Activated B cell treated with CpG ODN at 0.5 μM for 24 hours (primary cell): Measurements from ENCODE around the gene MARK3. TPM values are rescaled to one million over a fixed set of nuclear protein-coding genes. Genes with fewer than 3 reads are reported as not detected.

ENCODE experiments used
- ATAC-seq: fragments of 200-7000 bp; cut with Tn5 transposase; one replicate; pipeline ENCODE4 v1.10.0; 2021; ENCODE audit warnings: low read depth, mild to moderate bottlenecking, moderate library complexity
- CTCF ChIA-PET: fragments of 350-600 bp; sonication (Branson Sonifier 250); formaldehyde crosslinking; loops from one replicate; lab custom pipeline; 2021; ENCODE audit warnings: antibody characterized with exemption; lab: Charles Lee
- POLR2A ChIA-PET: fragments of 350-600 bp; sonication (Branson Sonifier 250); formaldehyde crosslinking; loops from one replicate; lab custom pipeline; 2021; ENCODE audit warnings: antibody characterized with exemption; lab: Charles Lee
- DNase-seq: peaks from one replicate; pipeline ENCODE4 v3.0.0; 2022
- H3K27ac Mint-ChIP-seq: one replicate; pipeline ENCODE4 v1.8.0; 2020; ENCODE audit warnings: mixed read lengths
- H3K27me3 Mint-ChIP-seq: one replicate; pipeline ENCODE4 v1.8.0; 2021; ENCODE audit warnings: mixed read lengths
- H3K36me3 Mint-ChIP-seq: one replicate; pipeline ENCODE4 v1.8.0; 2021; ENCODE audit warnings: low read depth, mixed read lengths
- H3K4me1 Mint-ChIP-seq: one replicate; pipeline ENCODE4 v1.8.0; 2021; ENCODE audit warnings: mixed read lengths
- H3K4me3 Mint-ChIP-seq: one replicate; pipeline ENCODE4 v1.8.0; 2020; ENCODE audit warnings: mild to moderate bottlenecking, mixed read lengths
- H3K9me3 Mint-ChIP-seq: one replicate; pipeline ENCODE4 v1.8.0; 2020; ENCODE audit warnings: mixed read lengths
- CTCF ChIP-seq: fragments of 200-600 bp; IDR thresholded peaks from one replicate; pipeline ENCODE4 v1.8.0; 2022; ENCODE audit warnings: antibody characterized with exemption, mild to moderate bottlenecking
- intact Hi-C: fragments of 100-400 bp; cut with micrococcal nuclease; formaldehyde crosslinking; loops from one replicate; pipeline ENCODE4 v1.15.1; 2024
- total RNA-seq: library from RNA; stranded (reverse); gene quantifications from 2 replicates; pipeline ENCODE4 v1.2.3, GENCODE V29; 2022

Gene MARK3
- total RNA-seq, 1 donor from 2014 or later, result 110 TPM

GRCh38 chr14:103519043-103519836, 134.0 kb downstream of the MARK3 start:
- Mint-ChIP-seq H3K36me3 (no peaks in the 10 kb centered on the region), H3K9me3 (no peaks in the 10 kb centered on the region), H3K27ac (no peak overlapping the region), H3K4me1 (peaks cover 15% of the 10 kb centered on the region), H3K4me3 (peak overlapping the region; percentile 38), H3K27me3 (no peaks in the 10 kb centered on the region)
- intact Hi-C loops, result no loop called here
- ChIA-PET POLR2A (interaction anchor here (0.6 to 1.3 kb wide), 5 partner anchors 8 to 31 kb away, joined by 3 to 4 read pairs (median 4); partner anchors contain the start of gene TRMT61A), CTCF (interaction anchor here (0.6 to 4.2 kb wide), 14 partner anchors 9 to 161 kb away, joined by 3 to 70 read pairs (median 5); partner anchors contain the start of gene TRMT61A)
- TF ChIP-seq CTCF, result no peak
- DNase-seq, result no peak
- ATAC-seq, result no peak

DNA sequence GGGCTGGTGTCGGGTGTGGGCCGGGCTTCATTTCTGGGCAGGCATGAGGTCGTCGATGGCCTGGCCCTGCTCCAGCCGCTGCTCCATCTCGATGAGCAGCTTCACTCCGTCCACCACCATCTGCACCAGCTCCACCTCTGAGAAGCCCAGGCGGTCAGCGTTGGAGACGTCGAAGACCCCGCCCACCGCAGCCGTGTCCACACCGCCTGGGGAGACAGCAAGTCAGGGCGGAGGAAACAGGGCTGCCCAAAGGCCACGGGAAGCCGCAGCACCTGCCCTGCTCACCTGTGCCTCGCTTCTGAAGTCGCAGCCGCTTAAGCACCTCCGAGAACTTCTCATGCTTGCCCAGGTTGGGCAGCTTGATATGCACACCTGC, 134.6 kb downstream of the MARK3 start:
- ChIA-PET POLR2A (interaction anchor here (1.3 kb wide), 1 partner anchor 27 kb away, joined by 4 read pairs; no protein-coding TSS in a partner anchor), CTCF (interaction anchor here (1.7 to 4.2 kb wide), 4 partner anchors 20 to 34 kb away, joined by 5 to 70 read pairs (median 8); no protein-coding TSS in a partner anchor)
- peak overlapping the region; percentile 52 for H3K4me3 Mint-ChIP-seq
- no peaks in the 10 kb centered on the region for H3K36me3 Mint-ChIP-seq
- H3K27ac Mint-ChIP-seq, result no peak overlapping the region
- H3K4me1 Mint-ChIP-seq, result peaks cover 15% of the 10 kb centered on the region
- H3K27me3 Mint-ChIP-seq, result no peaks in the 10 kb centered on the region
- no peak for TF ChIP-seq CTCF
- no peak for ATAC-seq
- intact Hi-C loops, result loop anchor here (10.0 kb wide), 2 partner anchors 185 to 755 kb away; partner anchors contain the start of gene EIF5
- no peak for DNase-seq
- H3K9me3 Mint-ChIP-seq, result no peaks in the 10 kb centered on the region

DNA sequence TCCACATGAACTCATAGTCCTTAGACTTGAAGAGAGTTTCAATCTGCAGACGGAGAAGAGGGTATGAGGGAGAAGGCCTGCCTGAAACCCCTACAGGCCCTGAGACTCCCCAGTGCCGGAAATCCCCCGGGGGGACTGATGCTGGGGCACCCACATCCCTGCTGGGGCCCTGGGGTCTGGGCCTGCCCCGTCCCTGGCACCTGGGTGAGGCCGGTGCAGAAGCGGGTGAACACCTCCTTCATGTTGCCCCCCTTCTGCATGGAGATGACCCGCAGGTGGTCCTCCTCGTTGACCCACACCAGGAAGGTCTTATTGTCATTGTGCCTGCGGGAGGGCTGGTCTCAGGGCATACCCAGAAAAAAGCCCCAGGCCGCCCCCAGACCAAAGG, 135.0 kb downstream of the MARK3 start:
- POLR2A ChIA-PET, result interaction anchor here (1.2 to 2.0 kb wide), 2 partner anchors 9 to 42 kb away, joined by 4 to 6 read pairs; partner anchors contain the start of genes BAG5, COA8 and TRMT61A
- CTCF ChIA-PET, result interaction anchor here (1.4 to 4.2 kb wide), 4 partner anchors 18 to 38 kb away, joined by 4 to 70 read pairs (median 6); no protein-coding TSS in a partner anchor
- no peak for DNase-seq
- no peak for ATAC-seq
- Mint-ChIP-seq H3K27me3 (no peaks in the 10 kb centered on the region), H3K4me3 (peak overlapping the region; percentile 52), H3K4me1 (peaks cover 17% of the 10 kb centered on the region), H3K27ac (no peak overlapping the region), H3K9me3 (no peaks in the 10 kb centered on the region), H3K36me3 (no peaks in the 10 kb centered on the region)
- TF ChIP-seq CTCF, result no peak
- intact Hi-C loops, result loop anchor here (10.0 kb wide), 2 partner anchors 185 to 755 kb away; partner anchors contain the start of gene EIF5

DNA sequence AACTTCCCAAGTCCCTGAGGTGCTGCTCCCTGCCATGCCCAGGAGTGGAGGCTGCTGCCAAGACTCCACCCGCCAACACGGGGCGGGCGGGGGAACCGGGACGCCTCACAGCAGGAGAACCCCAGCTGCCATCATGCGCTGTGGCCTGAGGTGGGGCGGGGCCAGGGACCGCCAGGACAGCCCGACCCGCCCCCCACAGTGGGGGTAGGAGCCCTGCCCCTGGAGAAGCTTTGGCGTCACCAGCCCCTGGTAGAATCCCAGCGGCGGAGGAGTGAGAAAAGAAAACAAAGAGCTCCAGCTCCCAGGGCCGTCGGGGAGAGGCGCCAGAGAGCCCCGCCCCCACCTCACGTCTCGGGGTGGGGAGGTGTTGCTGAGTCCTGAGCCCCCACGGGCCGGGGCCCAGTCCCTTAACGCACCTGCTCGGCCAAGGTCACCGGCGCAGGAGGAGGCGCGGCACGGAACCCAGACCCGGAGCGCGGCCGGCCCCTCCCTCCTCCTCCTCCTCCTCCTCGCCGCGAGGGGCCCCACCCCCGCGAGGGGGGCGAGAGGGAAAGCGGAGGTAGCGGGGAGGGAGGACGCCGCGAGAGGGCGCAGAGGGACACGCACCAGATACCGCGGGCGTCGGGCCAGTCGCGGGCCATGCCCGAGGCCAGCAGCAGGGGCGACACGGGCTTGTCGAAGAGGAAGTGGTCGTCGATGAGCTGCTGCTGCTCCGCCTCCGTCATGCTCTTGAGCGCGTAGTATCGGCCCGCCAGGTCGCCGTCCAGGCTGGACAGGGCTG, 135.6 kb downstream of the MARK3 start:
- peak; percentile 78 for ATAC-seq
- H3K27me3 Mint-ChIP-seq, result no peaks in the 10 kb centered on the region
- peaks cover 23% of the 10 kb centered on the region for H3K4me1 Mint-ChIP-seq
- intact Hi-C loops, result loop anchor here (1.0 to 10.0 kb wide), 3 partner anchors 8 to 756 kb away; partner anchors contain the start of genes EIF5 and TRMT61A
- TF ChIP-seq CTCF, result no peak
- peak overlapping the region; percentile 70 for H3K4me3 Mint-ChIP-seq
- no peaks in the 10 kb centered on the region for H3K9me3 Mint-ChIP-seq
- DNase-seq, result peak; percentile 75
- POLR2A ChIA-PET, result interaction anchor here (0.6 to 2.0 kb wide), 4 partner anchors 8 to 184 kb away, joined by 3 to 6 read pairs (median 4); partner anchors contain the start of genes BAG5, COA8 and TRMT61A
- CTCF ChIA-PET, result interaction anchor here (0.6 to 4.2 kb wide), 7 partner anchors 10 to 40 kb away, joined by 3 to 70 read pairs (median 4); no protein-coding TSS in a partner anchor
- H3K36me3 Mint-ChIP-seq, result no peaks in the 10 kb centered on the region
- H3K27ac Mint-ChIP-seq, result no peak overlapping the region
